SH-SY5Y (cell line): Measurements from ENCODE around the gene CNTNAP5.

Experiments used
- GATA2 ChIP-seq: IDR thresholded peaks from 2 replicates; pipeline ENCODE4 v1.6.1; 2011; ENCODE audit warnings: mild to moderate bottlenecking, low read depth, low read length
- GATA3 ChIP-seq: IDR thresholded peaks from 2 replicates; pipeline ENCODE4 v1.6.1; 2011; ENCODE audit warnings: low read depth, mild to moderate bottlenecking, low read length, moderate library complexity

DNA sequence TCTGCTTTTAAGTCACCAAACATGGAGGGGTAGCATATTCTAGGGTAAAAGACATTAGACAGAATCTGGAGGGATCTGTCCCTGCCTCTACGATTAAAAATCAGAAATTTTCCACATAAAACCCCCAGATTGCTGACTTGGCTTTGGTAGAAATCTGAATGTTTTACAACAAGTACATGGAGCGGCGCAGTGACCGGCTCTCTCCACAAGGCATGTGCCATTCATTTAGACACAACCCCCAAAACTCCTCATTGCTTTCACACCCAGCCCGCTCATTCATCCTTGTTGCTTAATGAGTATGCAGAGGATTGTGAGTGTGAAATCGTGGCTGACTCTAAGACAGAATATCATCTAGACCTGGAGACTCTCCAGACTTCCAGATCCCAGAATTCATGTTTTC lies 140.6 kb downstream of the CNTNAP5 start:
- TF ChIP-seq GATA2: no peak
- TF ChIP-seq GATA3: no peak
